ENCODE data around the gene CYBA. TPM values are rescaled to one million over a fixed set of nuclear protein-coding genes. Genes with fewer than 3 reads are reported as not detected.
A peak's percentile ranks its signal among the peaks of the same experiment; 100 is the strongest.

CYBA gene
- polyA plus RNA-seq, 1 donor = 39.6 TPM

- peak; percentile 97 for DNase-seq (ENCODE audit: low read depth)
Observed at GRCh38 chr16:88662843-88663606, 12.2 kb upstream of the CYBA start, which contains the start of gene MVD. Gene MVD (minus strand): TSS chr16:88663091. CDS start chr16:88663080, 11 bp downstream.

GRCh38 chr16:88662222-88662842 lies 11.5 kb upstream of the CYBA start:
- no peak for DNase-seq (ENCODE audit: low read depth)

GRCh38 chr16:88661468-88661867 lies 10.6 kb upstream of the CYBA start:
- no peak for DNase-seq (ENCODE audit: low read depth)

- DNase-seq (ENCODE audit: low read depth) = no peak
Observed at GRCh38 chr16:88659160-88659559, 8.3 kb upstream of the CYBA start.

- DNase-seq (ENCODE audit: low read depth) = no peak
Observed at GRCh38 chr16:88658714-88659113, 7.9 kb upstream of the CYBA start.

- no peak for DNase-seq (ENCODE audit: low read depth)
Observed at GRCh38 chr16:88657371-88657770, 6.5 kb upstream of the CYBA start.

GRCh38 chr16:88656291-88656980 lies 5.6 kb upstream of the CYBA start:
- no peak for DNase-seq (ENCODE audit: low read depth)

- no peak for DNase-seq (ENCODE audit: low read depth)
Observed at GRCh38 chr16:88655733-88656281, 5.0 kb upstream of the CYBA start.

GRCh38 chr16:88655053-88655732 lies 4.3 kb upstream of the CYBA start:
- no peak for DNase-seq (ENCODE audit: low read depth)

- no peak for DNase-seq (ENCODE audit: low read depth)
Observed at GRCh38 chr16:88654363-88655052, 3.7 kb upstream of the CYBA start.

GRCh38 chr16:88653596-88654362 lies 2.9 kb upstream of the CYBA start:
- no peak for DNase-seq (ENCODE audit: low read depth)

GRCh38 chr16:88653101-88653500 lies 2.2 kb upstream of the CYBA start:
- no peak for DNase-seq (ENCODE audit: low read depth)

- no peak for DNase-seq (ENCODE audit: low read depth)
Observed at GRCh38 chr16:88652762-88653063, 1.9 kb upstream of the CYBA start.

- DNase-seq (ENCODE audit: low read depth) = no peak
Observed at GRCh38 chr16:88651989-88652761, 1.3 kb upstream of the CYBA start.

GRCh38 chr16:88651276-88651988 lies 579 bp upstream of the CYBA start:
- DNase-seq (ENCODE audit: low read depth) = no peak

- DNase-seq (ENCODE audit: low read depth) = no peak
Observed at GRCh38 chr16:88649924-88650748, 717 bp downstream of the CYBA start.

- DNase-seq (ENCODE audit: low read depth) = no peak
Observed at GRCh38 chr16:88649195-88649923, 1.5 kb downstream of the CYBA start.
